NCI-H748 (cell line): Measurements from ENCODE around the gene ZNF444.

Experiments used
- DNase-seq: peaks from one replicate; lab custom pipeline; 2025; ENCODE audit not compliant: unreplicated experiment; lab: John Stamatoyannopoulos, UW

Gene ZNF444

GRCh38 chr19:56121180-56122167 lies 19.6 kb upstream of the ZNF444 start, which contains the start of gene ZNF787:
Gene ZNF787 (minus strand): TSS chr19:56121295. CDS start chr19:56103217, 18,078 bp downstream.
- DNase-seq, result peak; percentile 99

GRCh38 chr19:56123266-56123891 lies 17.7 kb upstream of the ZNF444 start:
- no peak for DNase-seq

DNA sequence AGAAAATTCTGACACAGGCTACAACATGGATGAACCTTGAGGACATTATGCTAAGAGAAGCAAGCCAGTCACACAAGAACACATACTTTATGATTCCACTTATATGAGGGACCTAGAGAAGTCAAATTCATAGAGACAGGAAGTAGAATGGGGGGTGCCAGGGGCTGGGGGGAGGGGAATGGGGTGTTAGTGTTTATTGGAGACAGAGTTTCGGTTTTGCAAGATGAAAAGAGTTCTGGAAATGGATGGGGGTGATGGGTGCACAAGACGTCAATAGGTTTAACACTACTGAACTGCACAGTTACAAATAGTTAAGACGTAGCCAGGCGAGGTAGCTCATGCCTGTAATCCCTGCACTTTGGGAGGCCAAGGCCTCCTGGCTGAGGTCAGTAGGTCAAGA lies 16.5 kb upstream of the ZNF444 start:
- DNase-seq, result no peak

GRCh38 chr19:56125806-56126590 lies 15.1 kb upstream of the ZNF444 start:
- DNase-seq, result no peak

- DNase-seq, result no peak
These were observed 13.9 kb upstream of the ZNF444 start for GRCh38 chr19:56126983-56127780.

DNA sequence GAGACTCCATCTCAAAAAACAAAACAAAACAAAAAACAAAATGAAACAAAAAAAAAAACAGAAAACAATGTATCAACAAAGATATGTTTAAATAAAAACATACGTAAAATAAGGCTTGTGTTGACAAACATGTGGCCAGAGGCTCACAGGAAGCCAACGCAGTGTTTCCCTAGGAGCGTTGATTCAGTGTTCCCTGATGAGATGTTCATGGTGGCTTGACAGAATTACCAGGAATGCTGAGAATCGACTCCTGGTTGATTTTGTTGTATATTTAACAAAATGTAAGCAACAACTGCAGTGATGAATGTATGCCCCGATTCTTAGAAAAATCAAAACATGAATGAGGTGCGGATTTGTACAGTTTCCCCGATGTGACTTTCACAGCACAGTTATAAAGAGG lies 11.1 kb upstream of the ZNF444 start:
- DNase-seq, result no peak

DNA sequence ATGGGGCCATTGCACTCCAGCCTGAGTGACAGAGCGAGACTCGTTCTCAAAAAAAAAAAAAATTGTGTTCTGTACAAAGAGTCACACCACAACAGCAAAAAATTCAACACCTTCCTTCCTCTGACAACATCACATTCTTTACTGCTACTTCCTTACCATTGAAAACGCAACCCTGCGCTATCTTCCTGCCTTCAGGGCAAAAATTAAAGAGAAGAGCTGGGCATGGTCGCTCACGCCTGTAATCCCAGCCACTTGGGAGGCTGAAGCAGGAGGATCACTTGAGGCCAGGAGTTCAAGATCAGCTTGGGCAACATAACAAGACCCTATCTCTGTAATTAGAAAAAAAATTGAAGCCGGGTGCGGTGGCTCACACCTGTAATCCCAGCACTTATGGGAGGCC lies 9.4 kb upstream of the ZNF444 start:
- DNase-seq, result no peak

- DNase-seq, result no peak
These were observed 8.7 kb upstream of the ZNF444 start for GRCh38 chr19:56132316-56132822.

DNA sequence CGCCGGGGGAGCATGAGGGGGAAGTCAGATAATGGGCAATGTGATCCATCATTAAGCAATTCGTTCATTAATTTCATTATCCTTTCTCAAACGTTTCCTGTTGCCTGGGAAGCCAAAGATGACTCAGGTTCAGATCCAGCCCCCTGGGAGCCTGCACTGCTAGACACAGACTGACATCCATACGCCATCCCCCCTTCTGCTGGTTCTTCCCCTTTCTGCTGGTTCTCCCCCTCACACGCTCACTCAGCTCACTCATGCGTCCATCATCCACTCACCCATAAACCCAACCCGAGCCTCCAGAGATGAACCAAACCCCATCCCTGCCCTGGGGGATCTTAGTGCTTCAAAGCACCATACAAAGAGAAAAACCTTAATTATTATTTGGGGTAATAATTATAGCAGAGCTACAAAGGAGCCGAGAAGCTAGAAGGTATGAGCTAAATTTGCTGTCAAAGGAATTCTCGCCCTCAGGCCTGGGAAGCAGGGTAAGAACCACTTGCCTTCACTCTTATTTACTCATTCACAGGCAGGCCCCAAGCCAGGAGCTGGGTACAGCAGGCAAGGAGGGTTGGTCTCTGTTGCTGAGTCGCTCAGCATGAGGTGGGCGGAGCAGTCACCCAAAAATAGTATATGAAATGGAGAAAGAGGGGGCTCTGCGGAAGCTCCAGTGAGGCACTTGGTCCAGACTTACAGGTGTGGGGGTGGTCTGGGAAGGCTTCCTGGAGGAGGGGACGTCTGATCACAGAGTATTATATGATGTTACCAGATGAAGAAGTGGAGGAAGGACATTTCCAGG lies 7.0 kb upstream of the ZNF444 start:
- no peak for DNase-seq

GRCh38 chr19:56134654-56134921 lies 6.5 kb upstream of the ZNF444 start:
- no peak for DNase-seq

DNA sequence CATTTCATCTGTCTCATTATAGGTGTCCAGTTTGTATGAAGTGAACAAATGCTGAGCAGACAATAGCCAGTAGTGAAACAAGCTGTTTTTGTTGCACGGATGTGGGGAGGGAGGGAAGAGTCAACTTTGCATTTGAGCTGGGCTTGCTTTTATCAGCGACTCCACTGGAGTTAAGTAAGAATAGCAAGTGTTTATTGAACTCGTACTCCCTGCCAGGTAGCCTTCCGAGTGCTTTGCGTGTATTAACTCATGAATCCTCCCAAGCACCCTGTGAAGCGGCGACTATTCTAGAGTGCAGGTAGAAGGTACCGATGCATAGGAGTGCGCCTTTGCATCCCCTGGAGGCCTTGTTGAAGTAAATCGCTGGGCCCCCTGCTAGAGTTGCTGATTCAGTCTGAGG lies 4.7 kb upstream of the ZNF444 start:
- no peak for DNase-seq

DNA sequence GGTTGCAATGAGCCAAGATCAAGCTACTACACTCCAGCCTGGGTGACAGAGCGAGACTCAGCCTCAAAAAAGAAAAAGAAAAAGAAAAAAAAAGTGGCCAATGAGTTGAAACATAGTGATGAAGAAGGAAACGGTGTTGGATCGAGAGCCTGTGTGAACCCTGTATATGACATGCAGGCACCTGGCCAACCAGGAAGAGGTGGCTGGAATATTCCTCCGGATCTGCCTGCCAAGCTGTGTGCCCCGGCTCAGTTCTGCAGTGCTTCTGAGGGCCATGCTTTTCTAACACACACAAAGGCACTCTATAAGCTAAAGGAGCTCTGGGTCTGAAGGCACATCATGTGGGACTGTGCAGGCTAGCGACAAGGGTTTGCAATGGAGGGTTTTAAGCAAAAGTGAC lies 3.7 kb upstream of the ZNF444 start:
- DNase-seq, result no peak

DNA sequence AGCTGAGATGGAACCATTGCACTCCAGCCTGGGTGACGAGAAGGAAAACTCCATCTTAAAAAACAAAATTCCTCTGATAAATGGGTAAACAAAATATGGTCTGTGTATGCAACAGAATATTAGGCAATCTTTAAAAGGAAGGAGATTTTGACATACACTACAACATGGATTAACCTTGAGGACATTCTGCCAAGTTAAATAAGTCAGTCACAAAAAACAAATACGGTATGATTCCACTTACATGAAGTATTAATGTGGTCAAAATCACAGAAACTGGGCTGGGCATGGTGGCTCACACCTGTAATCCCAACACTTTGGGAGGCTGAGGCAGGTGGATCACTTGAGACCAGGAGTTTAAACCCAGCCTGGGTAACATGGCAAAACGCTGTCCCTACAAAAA lies 3.0 kb upstream of the ZNF444 start:
- DNase-seq, result no peak

DNA sequence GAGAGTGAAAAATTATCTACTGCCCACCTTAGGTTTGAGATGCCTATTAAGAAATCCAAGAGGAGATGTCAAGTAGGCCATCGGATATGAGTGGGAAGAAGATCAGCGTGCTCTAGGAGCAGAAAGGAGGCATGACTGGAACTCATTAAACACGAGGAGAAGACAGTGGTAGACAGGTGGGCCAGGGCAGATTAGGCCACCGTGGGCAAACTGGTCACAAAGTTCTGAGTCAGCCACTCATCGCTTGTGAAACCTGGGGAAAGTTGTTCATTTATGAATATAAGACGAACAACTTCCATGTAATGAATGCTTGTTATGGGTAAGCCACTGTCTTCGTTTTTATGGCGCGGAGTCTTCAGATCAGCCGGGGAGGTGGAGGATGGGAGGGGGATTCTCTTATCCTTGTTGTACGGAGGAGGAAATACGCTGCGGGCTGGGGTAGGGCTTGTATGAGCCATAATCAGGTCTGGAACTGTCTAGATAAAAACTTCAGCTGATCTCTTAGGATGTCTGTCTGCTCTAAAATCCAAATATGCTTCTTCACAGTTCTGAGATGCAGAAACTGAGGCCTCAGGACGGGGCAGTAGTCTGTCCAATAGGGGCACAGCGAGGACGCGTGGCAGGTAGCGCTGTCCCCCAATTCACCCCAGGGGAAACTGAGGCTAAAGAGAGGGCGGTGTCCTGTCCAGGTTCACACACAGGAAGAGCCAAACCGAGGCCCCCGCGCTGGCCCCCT lies 1.1 kb upstream of the ZNF444 start:
- no peak for DNase-seq

DNA sequence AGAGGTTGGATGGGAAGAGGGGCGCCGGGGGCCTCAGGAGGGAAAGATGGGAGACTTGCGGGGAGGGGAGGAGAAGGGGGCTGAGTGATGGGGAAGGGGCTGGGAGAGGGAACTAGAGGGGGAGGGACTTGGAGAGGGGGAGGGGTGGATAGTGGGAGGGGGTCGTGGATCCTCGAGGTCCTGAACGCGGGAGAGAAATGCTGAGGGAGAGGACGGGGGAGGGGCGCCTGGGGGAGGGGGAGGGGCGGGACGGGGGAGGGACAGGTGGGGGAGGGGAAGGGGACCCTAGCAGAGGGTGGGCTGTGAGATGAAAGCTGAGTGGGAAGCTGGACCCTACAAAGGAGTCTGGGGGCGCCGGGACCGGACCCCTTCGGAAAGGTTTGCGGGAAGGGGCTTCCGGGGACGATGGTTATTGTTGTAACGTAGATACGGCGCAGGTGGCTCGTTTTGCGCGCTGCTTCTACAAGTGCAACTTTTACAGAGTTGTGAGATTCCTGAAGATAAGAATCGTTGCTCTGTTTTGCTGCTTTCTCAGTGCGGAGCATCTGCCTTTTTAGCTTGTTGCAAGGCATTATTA lies 418 bp downstream of the ZNF444 start:
- DNase-seq, result peak; percentile 55

DNA sequence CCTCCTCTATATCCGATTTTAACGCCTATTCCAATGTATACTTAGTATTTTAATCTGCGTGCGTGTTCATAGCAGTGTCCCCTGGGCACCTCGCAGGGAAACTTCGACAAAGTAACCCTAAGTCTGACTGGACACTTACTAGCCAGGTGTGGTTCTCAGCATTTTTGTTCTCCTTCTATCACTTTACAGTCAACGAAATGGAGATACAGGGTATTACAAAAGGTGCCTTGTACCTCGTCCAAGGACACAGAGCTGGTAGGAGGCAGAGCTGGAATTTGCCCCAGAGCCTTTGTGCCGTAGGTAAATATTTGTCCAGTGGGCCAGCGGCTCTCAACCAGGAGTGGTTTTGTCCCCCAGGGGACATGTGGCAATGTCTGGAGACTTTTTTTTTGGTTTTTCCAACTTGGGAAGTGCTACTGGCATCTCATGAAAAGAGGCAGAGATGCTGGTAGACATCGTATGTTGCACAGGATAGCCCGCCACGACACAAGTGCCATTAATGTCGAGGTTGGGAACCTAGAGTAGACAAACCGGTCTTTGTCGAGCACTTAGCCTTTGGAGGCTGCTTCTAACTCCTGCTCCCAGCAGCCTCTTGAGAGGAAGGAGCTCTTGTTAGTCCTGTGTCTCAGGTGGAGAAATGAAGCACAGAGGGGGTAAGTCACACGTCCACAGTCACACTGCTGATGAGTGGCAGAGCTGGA lies 1.1 kb downstream of the ZNF444 start:
- peak; percentile 48 for DNase-seq

DNA sequence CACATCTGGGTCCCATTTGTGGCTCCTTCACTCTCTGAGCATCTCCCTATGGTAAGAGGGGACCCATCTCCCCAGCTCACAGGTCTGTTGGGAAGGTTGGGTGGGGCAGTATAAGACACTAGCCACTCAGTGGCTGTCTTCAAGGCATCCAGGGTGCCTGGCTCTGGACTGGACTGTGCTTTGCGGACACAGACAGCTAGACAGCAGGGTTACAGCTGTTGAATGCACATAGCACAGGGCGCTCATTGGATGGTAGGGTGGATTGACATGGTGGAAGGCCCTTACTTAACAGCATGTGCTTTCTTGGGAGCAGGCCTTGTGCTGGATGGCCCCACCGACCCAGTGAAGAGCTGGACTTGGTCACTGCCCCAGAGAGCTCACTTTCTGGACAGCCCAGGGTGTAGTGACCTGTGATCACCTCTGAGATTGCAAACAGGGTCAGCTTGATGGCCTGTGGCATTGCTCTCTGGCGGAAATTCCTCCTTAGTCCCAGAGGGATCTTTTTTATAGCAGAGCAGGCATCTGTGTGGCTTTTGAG lies 1.9 kb downstream of the ZNF444 start:
- DNase-seq, result no peak

- no peak for DNase-seq
These were observed 3.3 kb downstream of the ZNF444 start for GRCh38 chr19:56144376-56144775.
